Memory B cell (primary cell): Measurements from ENCODE around the gene IL22RA1.

Experiments
- ATAC-seq: fragments of 150-1000 bp; cut with Tn5 transposase; 2 replicates; pipeline ENCODE4 v1.10.0; 2021; ENCODE audit warnings: low read depth, mild to moderate bottlenecking, moderate library complexity
- DNase-seq, 2 donors: peaks; one replicate each; pipeline ENCODE4 v3.0.0; 2022; ENCODE audit warnings: low spot score in 2 of 2
- H3K27ac Mint-ChIP-seq: one replicate; pipeline ENCODE4 v1.8.0; 2022; ENCODE audit warnings: mild to moderate bottlenecking, moderate library complexity, mixed read lengths
- H3K27me3 Mint-ChIP-seq: one replicate; pipeline ENCODE4 v1.8.0; 2022; ENCODE audit warnings: mixed read lengths
- H3K36me3 Mint-ChIP-seq: one replicate; pipeline ENCODE4 v1.8.0; 2022; ENCODE audit warnings: mild to moderate bottlenecking, mixed read lengths
- H3K4me1 Mint-ChIP-seq: one replicate; pipeline ENCODE4 v1.8.0; 2022; ENCODE audit warnings: mixed read lengths
- H3K4me3 Mint-ChIP-seq: one replicate; pipeline ENCODE4 v1.8.0; 2022; ENCODE audit warnings: mild to moderate bottlenecking, moderate library complexity, mixed read lengths
- H3K9me3 Mint-ChIP-seq: one replicate; pipeline ENCODE4 v1.8.0; 2022; ENCODE audit warnings: mixed read lengths

Gene IL22RA1

GRCh38 chr1:24156542-24157260 is 13.8 kb upstream of the IL22RA1 start:
- H3K36me3 Mint-ChIP-seq = peaks cover 18% of the 10 kb centered on the region
- H3K4me1 Mint-ChIP-seq = peaks cover 14% of the 10 kb centered on the region
- H3K27ac Mint-ChIP-seq = no peak overlapping the region
- ATAC-seq = no peak
- H3K9me3 Mint-ChIP-seq = no peaks in the 10 kb centered on the region
- no peak for DNase-seq
- no peaks in the 10 kb centered on the region for H3K27me3 Mint-ChIP-seq
- H3K4me3 Mint-ChIP-seq = no peak overlapping the region

- ATAC-seq (peak; percentile 25), DNase-seq (peak in 1 of 2 donors; percentile 11)
- Mint-ChIP-seq H3K27ac (no peak overlapping the region), H3K4me1 (peaks cover 21% of the 10 kb centered on the region), H3K4me3 (no peak overlapping the region), H3K27me3 (peaks cover 4% of the 10 kb centered on the region), H3K36me3 (peaks cover 15% of the 10 kb centered on the region), H3K9me3 (no peaks in the 10 kb centered on the region)
Measured at GRCh38 chr1:24155011-24155782, 12.3 kb upstream of the IL22RA1 start.

- Mint-ChIP-seq H3K4me3 (no peak overlapping the region), H3K9me3 (no peaks in the 10 kb centered on the region), H3K36me3 (peaks cover 13% of the 10 kb centered on the region), H3K27me3 (peaks cover 4% of the 10 kb centered on the region), H3K27ac (no peak overlapping the region), H3K4me1 (peaks cover 26% of the 10 kb centered on the region)
- DNase-seq (no peak), ATAC-seq (no peak)
Measured at GRCh38 chr1:24154215-24154614, 11.3 kb upstream of the IL22RA1 start.

GRCh38 chr1:24152631-24153494 is 9.9 kb upstream of the IL22RA1 start:
- Mint-ChIP-seq H3K4me3 (no peak overlapping the region), H3K27me3 (peaks cover 4% of the 10 kb centered on the region), H3K27ac (no peak overlapping the region), H3K4me1 (peaks cover 26% of the 10 kb centered on the region), H3K9me3 (no peaks in the 10 kb centered on the region), H3K36me3 (peaks cover 9% of the 10 kb centered on the region)
- ATAC-seq (no peak), DNase-seq (no peak)

GRCh38 chr1:24151175-24151533 is 8.2 kb upstream of the IL22RA1 start:
- peak overlapping the region; percentile 50 for H3K4me3 Mint-ChIP-seq
- ATAC-seq (no peak), DNase-seq (no peak)
- H3K27me3 Mint-ChIP-seq = peaks cover 6% of the 10 kb centered on the region
- peaks cover 25% of the 10 kb centered on the region for H3K4me1 Mint-ChIP-seq
- H3K9me3 Mint-ChIP-seq = no peaks in the 10 kb centered on the region
- H3K36me3 Mint-ChIP-seq = peaks cover 3% of the 10 kb centered on the region
- H3K27ac Mint-ChIP-seq = no peak overlapping the region

GRCh38 chr1:24150234-24151174 is 7.6 kb upstream of the IL22RA1 start:
- Mint-ChIP-seq H3K9me3 (no peaks in the 10 kb centered on the region), H3K4me3 (peak overlapping the region; percentile 50), H3K36me3 (no peaks in the 10 kb centered on the region), H3K4me1 (peaks cover 18% of the 10 kb centered on the region), H3K27me3 (peaks cover 6% of the 10 kb centered on the region), H3K27ac (no peak overlapping the region)
- DNase-seq = peak; percentile 87 to 97
- peak; percentile 94 for ATAC-seq

- no peak overlapping the region for H3K4me3 Mint-ChIP-seq
- no peak for ATAC-seq
- H3K27me3 Mint-ChIP-seq = peaks cover 6% of the 10 kb centered on the region
Measured at GRCh38 chr1:24149866-24150233, 6.9 kb upstream of the IL22RA1 start.

GRCh38 chr1:24147816-24148215 is 4.9 kb upstream of the IL22RA1 start:
- peaks cover 13% of the 10 kb centered on the region for H3K27me3 Mint-ChIP-seq

More at GRCh38 chr1:24149866-24150233, 6.9 kb upstream of the IL22RA1 start:
- no peak overlapping the region for H3K27ac Mint-ChIP-seq
- H3K4me1 Mint-ChIP-seq = peaks cover 12% of the 10 kb centered on the region
- DNase-seq = no peak
- H3K36me3 Mint-ChIP-seq = no peaks in the 10 kb centered on the region
- no peaks in the 10 kb centered on the region for H3K9me3 Mint-ChIP-seq

GRCh38 chr1:24147194-24147593 is 4.3 kb upstream of the IL22RA1 start:
- Mint-ChIP-seq H3K4me3 (no peak overlapping the region), H3K9me3 (no peaks in the 10 kb centered on the region), H3K27me3 (peaks cover 13% of the 10 kb centered on the region), H3K27ac (no peak overlapping the region), H3K4me1 (peaks cover 15% of the 10 kb centered on the region), H3K36me3 (no peaks in the 10 kb centered on the region)
- ATAC-seq (no peak), DNase-seq (no peak)

More at GRCh38 chr1:24147816-24148215, 4.9 kb upstream of the IL22RA1 start:
- Mint-ChIP-seq H3K9me3 (no peaks in the 10 kb centered on the region), H3K4me3 (no peak overlapping the region), H3K36me3 (no peaks in the 10 kb centered on the region), H3K4me1 (peaks cover 15% of the 10 kb centered on the region), H3K27ac (no peak overlapping the region)
- DNase-seq = no peak
- no peak for ATAC-seq

- no peaks in the 10 kb centered on the region for H3K9me3 Mint-ChIP-seq
Measured at GRCh38 chr1:24141311-24141997, 1.5 kb downstream of the IL22RA1 start.

GRCh38 chr1:24140741-24141181 is 2.2 kb downstream of the IL22RA1 start:
- Mint-ChIP-seq H3K9me3 (no peaks in the 10 kb centered on the region), H3K4me3 (no peak overlapping the region), H3K27ac (no peak overlapping the region), H3K4me1 (peaks cover 6% of the 10 kb centered on the region), H3K27me3 (peaks cover 19% of the 10 kb centered on the region), H3K36me3 (no peaks in the 10 kb centered on the region)
- ATAC-seq = no peak
- no peak for DNase-seq

More at GRCh38 chr1:24141311-24141997, 1.5 kb downstream of the IL22RA1 start:
- Mint-ChIP-seq H3K36me3 (no peaks in the 10 kb centered on the region), H3K27ac (no peak overlapping the region), H3K4me1 (peaks cover 6% of the 10 kb centered on the region), H3K4me3 (no peak overlapping the region), H3K27me3 (peaks cover 18% of the 10 kb centered on the region)
- ATAC-seq (no peak), DNase-seq (no peak)

GRCh38 chr1:24139841-24140425 is 3.0 kb downstream of the IL22RA1 start:
- Mint-ChIP-seq H3K9me3 (no peaks in the 10 kb centered on the region), H3K4me3 (no peak overlapping the region), H3K36me3 (no peaks in the 10 kb centered on the region), H3K27me3 (peaks cover 19% of the 10 kb centered on the region), H3K27ac (no peak overlapping the region), H3K4me1 (peaks cover 6% of the 10 kb centered on the region)
- ATAC-seq (no peak), DNase-seq (no peak)
